ENCODE measurements around the gene CACNA1D. TPM values are rescaled to one million over a fixed set of nuclear protein-coding genes. Genes with fewer than 3 reads are reported as not detected.

Gene CACNA1D
- total and polyA plus RNA-seq, 2 donors (not counting 1 experiment from before 2014, with no cell fraction given): 0.17 to 0.37 TPM

GRCh38 chr3:53593611-53594010 lies 99.2 kb downstream of the CACNA1D start:
- no peaks in the 10 kb centered on the region for H4K20me1 ChIP-seq (ENCODE audit: control insufficient read depth, extremely low read depth, insufficient read depth, low read length)
- no peak overlapping the region for H3K9ac ChIP-seq (ENCODE audit: insufficient read depth, low read length)
- H3K9me3 ChIP-seq (ENCODE audit: control insufficient read depth, insufficient read depth, low read depth, low read length): no peaks in the 10 kb centered on the region
- no peak overlapping the region for H3K4me3 ChIP-seq (replicated peaks in 1 of 4; ENCODE audit: control extremely low read depth in 1 of 4, insufficient read depth in 1 of 4, low read depth in 3 of 4, low read length in 4 of 4)
- TF ChIP-seq CTCF (conservative IDR thresholded peaks at IDR 0.05 in 1 of 2, IDR thresholded peaks at IDR 0.05 in 1 of 2; ENCODE audit: low read depth in 1 of 2, low read length in 2 of 2): no peak
- TF ChIP-seq EZH2 (IDR thresholded peaks at IDR 0.05; ENCODE audit: low read length, missing control alignments): no peak
- no peak overlapping the region for H3K27ac ChIP-seq (ENCODE audit: insufficient read depth, low read length)
- no peak overlapping the region for H2AFZ ChIP-seq (ENCODE audit: low read length)
- no peak overlapping the region for H3K4me2 ChIP-seq (ENCODE audit: extremely low read depth, insufficient read depth, low read length)
- no peak for DNase-seq (ENCODE audit: low read depth in 2 of 2)
- H3K79me2 ChIP-seq (ENCODE audit: control insufficient read depth, insufficient read depth, low read length): no peaks in the 10 kb centered on the region
- H3K4me1 ChIP-seq (ENCODE audit: control insufficient read depth, extremely low read depth, insufficient read depth, low read length): no peaks in the 10 kb centered on the region
- no peaks in the 10 kb centered on the region for H3K36me3 ChIP-seq (ENCODE audit: control insufficient read depth, insufficient read depth, low read length)
- no peaks in the 10 kb centered on the region for H3K27me3 ChIP-seq (ENCODE audit: control insufficient read depth, insufficient read depth, low read length)

DNA sequence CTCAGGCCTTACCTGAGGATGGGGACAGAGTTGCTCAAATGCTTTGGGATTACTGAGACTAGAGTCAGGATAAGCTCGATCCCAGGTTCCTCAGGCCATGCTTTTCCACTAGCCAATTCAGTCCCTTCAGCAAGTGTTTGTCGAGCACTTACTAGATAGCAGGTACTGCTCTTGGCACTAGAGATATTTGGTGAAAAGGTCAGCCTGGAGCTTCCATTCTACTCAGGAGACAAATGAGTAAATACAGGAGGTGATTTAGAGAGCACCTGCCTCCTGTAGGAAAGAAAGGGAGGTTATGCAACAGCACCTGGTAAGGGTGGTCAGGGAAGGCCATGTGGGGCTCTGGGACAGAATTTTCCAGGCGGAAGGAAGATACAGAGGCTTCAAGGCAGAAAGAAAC lies 99.9 kb downstream of the CACNA1D start:
- Histone ChIP-seq H3K27me3 (ENCODE audit: control insufficient read depth, insufficient read depth, low read length) (no peaks in the 10 kb centered on the region), H3K27ac (ENCODE audit: insufficient read depth, low read length) (no peak overlapping the region)
- TF ChIP-seq EZH2 (IDR thresholded peaks at IDR 0.05; ENCODE audit: low read length, missing control alignments): no peak
- TF ChIP-seq CTCF (conservative IDR thresholded peaks at IDR 0.05 in 1 of 2, IDR thresholded peaks at IDR 0.05 in 1 of 2; ENCODE audit: low read depth in 1 of 2, low read length in 2 of 2): no peak

DNA sequence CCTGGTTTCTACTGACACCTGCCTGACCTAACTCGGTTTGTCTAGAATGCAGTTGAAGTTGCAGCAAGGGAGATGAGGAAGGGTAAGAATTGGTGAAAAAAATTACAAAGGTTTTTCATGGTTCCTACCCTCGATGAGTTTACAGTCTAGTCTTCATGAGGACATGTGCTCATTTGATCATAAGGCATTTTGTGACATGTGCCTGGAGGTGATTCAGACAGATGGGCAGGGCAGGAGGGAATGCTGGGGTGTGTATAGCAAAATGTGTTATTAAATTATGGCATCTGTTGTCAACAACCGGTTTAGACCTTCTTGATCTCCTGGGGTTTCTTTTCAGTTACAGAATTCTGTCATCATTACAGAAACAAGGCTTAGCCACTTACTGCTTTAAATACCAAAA lies 101.2 kb downstream of the CACNA1D start:
- H3K4me3 ChIP-seq (replicated peaks in 1 of 4; ENCODE audit: control extremely low read depth in 1 of 4, insufficient read depth in 1 of 4, low read depth in 3 of 4, low read length in 4 of 4): no peak overlapping the region
- no peaks in the 10 kb centered on the region for H3K36me3 ChIP-seq (ENCODE audit: control insufficient read depth, insufficient read depth, low read length)
- no peak overlapping the region for H2AFZ ChIP-seq (ENCODE audit: low read length)

More for the DNA sequence above, 99.9 kb downstream of the CACNA1D start:
- H3K9me3 ChIP-seq (ENCODE audit: control insufficient read depth, insufficient read depth, low read depth, low read length): no peaks in the 10 kb centered on the region
- no peak overlapping the region for H2AFZ ChIP-seq (ENCODE audit: low read length)
- no peak for DNase-seq (ENCODE audit: low read depth in 2 of 2)
- no peaks in the 10 kb centered on the region for H3K79me2 ChIP-seq (ENCODE audit: control insufficient read depth, insufficient read depth, low read length)
- H3K4me3 ChIP-seq (replicated peaks in 1 of 4; ENCODE audit: control extremely low read depth in 1 of 4, insufficient read depth in 1 of 4, low read depth in 3 of 4, low read length in 4 of 4): no peak overlapping the region
- H3K4me1 ChIP-seq (ENCODE audit: control insufficient read depth, extremely low read depth, insufficient read depth, low read length): no peaks in the 10 kb centered on the region
- H4K20me1 ChIP-seq (ENCODE audit: control insufficient read depth, extremely low read depth, insufficient read depth, low read length): no peaks in the 10 kb centered on the region
- H3K4me2 ChIP-seq (ENCODE audit: extremely low read depth, insufficient read depth, low read length): no peak overlapping the region
- no peaks in the 10 kb centered on the region for H3K36me3 ChIP-seq (ENCODE audit: control insufficient read depth, insufficient read depth, low read length)
- H3K9ac ChIP-seq (ENCODE audit: insufficient read depth, low read length): no peak overlapping the region

More for the DNA sequence above, 101.2 kb downstream of the CACNA1D start:
- Histone ChIP-seq H3K27ac (ENCODE audit: insufficient read depth, low read length) (no peak overlapping the region), H3K27me3 (ENCODE audit: control insufficient read depth, insufficient read depth, low read length) (no peaks in the 10 kb centered on the region), H3K9ac (ENCODE audit: insufficient read depth, low read length) (no peak overlapping the region), H4K20me1 (ENCODE audit: control insufficient read depth, extremely low read depth, insufficient read depth, low read length) (no peaks in the 10 kb centered on the region), H3K79me2 (ENCODE audit: control insufficient read depth, insufficient read depth, low read length) (no peaks in the 10 kb centered on the region), H3K4me1 (ENCODE audit: control insufficient read depth, extremely low read depth, insufficient read depth, low read length) (no peaks in the 10 kb centered on the region), H3K4me2 (ENCODE audit: extremely low read depth, insufficient read depth, low read length) (no peak overlapping the region), H3K9me3 (ENCODE audit: control insufficient read depth, insufficient read depth, low read depth, low read length) (no peaks in the 10 kb centered on the region)
- no peak for TF ChIP-seq CTCF (conservative IDR thresholded peaks at IDR 0.05 in 1 of 2, IDR thresholded peaks at IDR 0.05 in 1 of 2; ENCODE audit: low read depth in 1 of 2, low read length in 2 of 2)
- no peak for TF ChIP-seq EZH2 (IDR thresholded peaks at IDR 0.05; ENCODE audit: low read length, missing control alignments)
- no peak for DNase-seq (ENCODE audit: low read depth in 2 of 2)
